ENCODE data around the gene PRB3. TPM values are rescaled to one million over a fixed set of nuclear protein-coding genes. Genes with fewer than 3 reads are reported as not detected.

The PRB3 gene
- total RNA-seq, 2 experiments from 2014 or later, result not detected

Other genes with a start within 250 kb of the PRB3 start
- 1 to 10 TPM; 1.1 to 1.3 TPM for gene TAS2R19, start 247.1 kb downstream of the PRB3 start, total RNA-seq
- gene TAS2R31, start 238.3 kb downstream of the PRB3 start, total RNA-seq, result 1 to 10 TPM; 1.7 to 1.9 TPM
- gene TAS2R46, start 207.4 kb downstream of the PRB3 start, total RNA-seq, result under 1 TPM; 0.43 to 0.95 TPM
- under 1 TPM; 0.55 to 0.63 TPM for gene TAS2R43, start 177.4 kb downstream of the PRB3 start, total RNA-seq
- 1 to 10 TPM; 1.6 to 1.7 TPM for gene TAS2R30, start 135.1 kb downstream of the PRB3 start, total RNA-seq
- 1 to 10 TPM; 8.3 TPM for gene SMIM10L1, start 98.5 kb downstream of the PRB3 start, total RNA-seq
- gene TAS2R42, start 82.8 kb downstream of the PRB3 start, total RNA-seq, result not detected
- not detected for gene PRB4, start 40.7 kb upstream of the PRB3 start, total RNA-seq
- not detected for gene PRB2, start 125.9 kb upstream of the PRB3 start, total RNA-seq